CD14-positive monocyte (primary cell): ENCODE data around the gene TMCC3. TPM values are rescaled to one million over a fixed set of nuclear protein-coding genes. Genes with fewer than 3 reads are reported as not detected.

Source experiments
- DNase-seq, 3 donors: peaks; one replicate each; pipeline ENCODE4 v3.0.0-alpha.2; 2011 to 2022
- H2AFZ ChIP-seq: 2 replicates; pipeline ENCODE4 v1.6.0; 2012; ENCODE audit warnings: mild to moderate bottlenecking, low read depth, low read length, inconsistent platforms; ENCODE audit not compliant: insufficient read depth, poor library complexity, severe bottlenecking
- H3K27ac ChIP-seq, 2 donors: 1 replicate in 1 of 2; 2 replicates in 1 of 2; pipeline ENCODE4 v1.5.1; 2012 to 2013; ENCODE audit warnings: low read length in 2 of 2, control low read depth in 1 of 2, inconsistent platforms in 1 of 2, low read depth in 1 of 2, mild to moderate bottlenecking in 1 of 2
- H3K27me3 ChIP-seq, 2 donors: one replicate each; pipeline versions ENCODE4 v1.6.0 to v1.6.1; 2011 to 2013; ENCODE audit warnings: low read length in 2 of 2; ENCODE audit not compliant: control insufficient read depth in 2 of 2, insufficient read depth in 2 of 2
- H3K36me3 ChIP-seq, 2 donors: replicated peaks in 1 of 2; 1 replicate in 1 of 2; 2 replicates in 1 of 2; pipeline versions ENCODE4 v1.5.1 to v1.6.1; 2012 to 2013; ENCODE audit warnings: low read length in 2 of 2, control low read depth in 1 of 2, inconsistent platforms in 1 of 2, mild to moderate bottlenecking in 1 of 2; ENCODE audit not compliant: insufficient read depth in 2 of 2, control insufficient read depth in 1 of 2
- H3K4me1 ChIP-seq, 2 donors: 1 replicate in 1 of 2; 2 replicates in 1 of 2; pipeline versions ENCODE4 v1.5.1 to v1.6.1; 2012 to 2013; ENCODE audit warnings: low read length in 2 of 2, control low read depth in 1 of 2, inconsistent platforms in 1 of 2, mild to moderate bottlenecking in 1 of 2, moderate library complexity in 1 of 2; ENCODE audit not compliant: insufficient read depth in 2 of 2, control insufficient read depth in 1 of 2
- H3K4me2 ChIP-seq: replicated peaks from 2 replicates; pipeline ENCODE3; 2012; ENCODE audit warnings: low read length, moderate library complexity, mild to moderate bottlenecking; ENCODE audit not compliant: poor library complexity, severe bottlenecking; ENCODE audit errors: extremely low read depth
- H3K4me3 ChIP-seq, 3 experiments: fragments of 200-600 bp in 1 of 3; sonication (generic) in 1 of 3; replicated peaks in 1 of 3; 1 replicate in 2 of 3; 2 replicates in 1 of 3; pipeline ENCODE4 v1.5.1; 2011 to 2013; ENCODE audit warnings: low read length in 3 of 3, mild to moderate bottlenecking in 3 of 3, control low read depth in 2 of 3, low read depth in 2 of 3, inconsistent platforms in 1 of 3, moderate library complexity in 1 of 3
- H3K79me2 ChIP-seq: 2 replicates; pipeline ENCODE4 v1.6.0; 2012; ENCODE audit warnings: mild to moderate bottlenecking, control low read depth, inconsistent platforms, low read length, moderate library complexity; ENCODE audit not compliant: insufficient read depth
- H3K9ac ChIP-seq: 2 replicates; pipeline ENCODE4 v1.6.0; 2017; ENCODE audit warnings: low read length, mild to moderate bottlenecking; ENCODE audit not compliant: insufficient read depth, poor library complexity, severe bottlenecking
- H3K9me3 ChIP-seq, 2 donors: replicated peaks in 1 of 2; 1 replicate in 1 of 2; 2 replicates in 1 of 2; pipeline versions ENCODE4 v1.5.1 to v1.6.1; 2012 to 2013; ENCODE audit warnings: low read length in 2 of 2, control low read depth in 1 of 2; ENCODE audit not compliant: control insufficient read depth in 1 of 2, insufficient read depth in 1 of 2
- H4K20me1 ChIP-seq: 2 replicates; pipeline ENCODE4 v1.6.0; 2012; ENCODE audit warnings: mild to moderate bottlenecking, low read length, control low read depth, moderate library complexity; ENCODE audit not compliant: insufficient read depth
- H3K27ac Mint-ChIP-seq, 7 donors: one replicate each; pipeline ENCODE4 v1.8.0; 2020; ENCODE audit warnings: mild to moderate bottlenecking in 7 of 7, mixed read lengths in 7 of 7, moderate library complexity in 6 of 7, inconsistent platforms in 2 of 7
- H3K27me3 Mint-ChIP-seq, 3 donors: one replicate each; pipeline ENCODE4 v1.8.0; 2021 to 2022; ENCODE audit warnings: low read depth in 3 of 3, mild to moderate bottlenecking in 3 of 3, mixed read lengths in 3 of 3, moderate library complexity in 3 of 3, inconsistent platforms in 1 of 3
- H3K36me3 Mint-ChIP-seq, 2 donors: one replicate each; pipeline ENCODE4 v1.8.0; 2020; ENCODE audit warnings: mixed read lengths in 2 of 2, inconsistent platforms in 1 of 2, mild to moderate bottlenecking in 1 of 2
- H3K4me1 Mint-ChIP-seq: one replicate; pipeline ENCODE4 v1.8.0; 2020; ENCODE audit warnings: mild to moderate bottlenecking, mixed read lengths
- H3K4me3 Mint-ChIP-seq, 2 donors: one replicate each; pipeline ENCODE4 v1.8.0; 2020; ENCODE audit warnings: mild to moderate bottlenecking in 2 of 2, mixed read lengths in 2 of 2, moderate library complexity in 1 of 2
- H3K9me3 Mint-ChIP-seq, 7 donors: one replicate each; pipeline ENCODE4 v1.8.0; 2020 to 2022; ENCODE audit warnings: mixed read lengths in 7 of 7, mild to moderate bottlenecking in 6 of 7, moderate library complexity in 6 of 7, inconsistent platforms in 2 of 7
- CTCF ChIP-seq: fragments of 200-600 bp; IDR thresholded peaks from one replicate; pipeline ENCODE4 v1.8.0; 2022; ENCODE audit warnings: antibody characterized with exemption, mild to moderate bottlenecking
- WGBS: methylation state at CpG from one replicate; pipeline ENCODE4 v1.1.5; 2013; ENCODE audit warnings: missing lambda C conversion rate; ENCODE audit not compliant: insufficient coverage; 5-methylcytosine and 5-hydroxymethylcytosine counted together
- intact Hi-C, 2 donors: fragments of 100-400 bp; cut with micrococcal nuclease; formaldehyde crosslinking; loops; one replicate each; pipeline versions ENCODE4 v1.15.0 to v1.15.1; 2023
- polyA plus RNA-seq, 3 donors: library from polyadenylated mRNA; depleted of rRNA in 1 of 3; unstranded in 2 of 3; stranded (reverse) in 1 of 3; fragments of 300-500 nt in 2 of 3; fragments of >200 nt in 1 of 3; fragmentation: Illumina TruSeq in 2 of 3; gene quantifications; 1 replicate in 2 of 3; 2 replicates in 1 of 3; pipeline ENCODE4 v1.2.3, GENCODE V29; 2012 to 2021

TMCC3 gene
- polyA plus RNA-seq, 3 donors, result 3.4 to 14.7 (median 7.1) TPM

- H3K27ac ChIP-seq, result no peak overlapping the region
These were observed 17.0 kb downstream of the TMCC3 start for GRCh38 chr12:94633401-94633800.

GRCh38 chr12:94631058-94631457 lies 19.3 kb downstream of the TMCC3 start:
- Histone ChIP-seq H3K9me3 (no peaks in the 10 kb centered on the region), H4K20me1 (peaks cover 8% of the 10 kb centered on the region), H3K79me2 (no peaks in the 10 kb centered on the region), H3K4me3 (no peak overlapping the region), H3K27me3 (no peaks in the 10 kb centered on the region), H3K27ac (no peak overlapping the region), H3K4me1 (no peaks in the 10 kb centered on the region), H2AFZ (no peak overlapping the region), H3K9ac (no peak overlapping the region), H3K4me2 (no peak overlapping the region), H3K36me3 (no peaks in the 10 kb centered on the region)
- Mint-ChIP-seq H3K4me1 (peaks cover 3% of the 10 kb centered on the region), H3K36me3 (no peaks in the 10 kb centered on the region), H3K4me3 (no peak overlapping the region), H3K27me3 (peaks cover 4 to 6% (median 5%) of the 10 kb centered on the region in 3 donors), H3K27ac (no peak overlapping the region), H3K9me3 (peaks cover 0 to 5% (median 2%) of the 10 kb centered on the region in 7 donors)
- no peak for DNase-seq
- intact Hi-C loops, result no loop called here
- no CpG with 5 or more reads among the region's 3 CpGs for WGBS
- no peak for TF ChIP-seq CTCF

More at GRCh38 chr12:94633401-94633800, 17.0 kb downstream of the TMCC3 start:
- no peak overlapping the region for H3K4me3 ChIP-seq
- peaks cover 4 to 10% of the 10 kb centered on the region in 2 donors for H3K27me3 ChIP-seq
- intact Hi-C loops, result no loop called here
- Mint-ChIP-seq H3K36me3 (peaks cover 0 to 3% of the 10 kb centered on the region in 2 donors), H3K27ac (no peak overlapping the region), H3K27me3 (peaks cover 8 to 11% (median 11%) of the 10 kb centered on the region in 3 donors), H3K9me3 (peaks cover 0 to 2% (median 0%) of the 10 kb centered on the region in 7 donors), H3K4me1 (peaks cover 4% of the 10 kb centered on the region), H3K4me3 (no peak overlapping the region)
- no peak overlapping the region for H3K4me2 ChIP-seq
- H4K20me1 ChIP-seq, result peaks cover 8% of the 10 kb centered on the region
- H3K36me3 ChIP-seq, result no peaks in the 10 kb centered on the region
- H3K9me3 ChIP-seq, result no peaks in the 10 kb centered on the region
- H2AFZ ChIP-seq, result no peak overlapping the region
- H3K9ac ChIP-seq, result no peak overlapping the region
- DNase-seq, result no peak
- TF ChIP-seq CTCF, result no peak
- WGBS, result 100% methylated on average over 1 of the region's 1 CpG
- no peaks in the 10 kb centered on the region for H3K4me1 ChIP-seq
- no peaks in the 10 kb centered on the region for H3K79me2 ChIP-seq
